GM12875 (cell line): ENCODE data around the gene KLHDC9.

Experiments used
- H3K4me3 ChIP-seq: one replicate; pipeline ENCODE4 v1.5.1; 2011; ENCODE audit warnings: low read depth, low read length, control low read depth
- TF ChIP-seq, protein P1 (sequence below): IDR thresholded peaks from 2 replicates; pipeline ENCODE4 v1.5.1; 2011; ENCODE audit warnings: low read depth, mild to moderate bottlenecking, control low read depth, inconsistent platforms, low read length, moderate library complexity, borderline replicate concordance; ENCODE audit not compliant: insufficient read depth

KLHDC9 gene

GRCh38 chr1:161098210-161099068 is at the start of gene KLHDC9:
KLHDC9 (plus strand) TSS chr1:161098361; CDS start chr1:161098536, 175 bp downstream.
- H3K4me3 ChIP-seq: peak within 1 kb of the TSS; percentile 88

GRCh38 chr1:161048949-161049722 is 49.0 kb upstream of the KLHDC9 start:
- TF ChIP-seq, protein P1, sequence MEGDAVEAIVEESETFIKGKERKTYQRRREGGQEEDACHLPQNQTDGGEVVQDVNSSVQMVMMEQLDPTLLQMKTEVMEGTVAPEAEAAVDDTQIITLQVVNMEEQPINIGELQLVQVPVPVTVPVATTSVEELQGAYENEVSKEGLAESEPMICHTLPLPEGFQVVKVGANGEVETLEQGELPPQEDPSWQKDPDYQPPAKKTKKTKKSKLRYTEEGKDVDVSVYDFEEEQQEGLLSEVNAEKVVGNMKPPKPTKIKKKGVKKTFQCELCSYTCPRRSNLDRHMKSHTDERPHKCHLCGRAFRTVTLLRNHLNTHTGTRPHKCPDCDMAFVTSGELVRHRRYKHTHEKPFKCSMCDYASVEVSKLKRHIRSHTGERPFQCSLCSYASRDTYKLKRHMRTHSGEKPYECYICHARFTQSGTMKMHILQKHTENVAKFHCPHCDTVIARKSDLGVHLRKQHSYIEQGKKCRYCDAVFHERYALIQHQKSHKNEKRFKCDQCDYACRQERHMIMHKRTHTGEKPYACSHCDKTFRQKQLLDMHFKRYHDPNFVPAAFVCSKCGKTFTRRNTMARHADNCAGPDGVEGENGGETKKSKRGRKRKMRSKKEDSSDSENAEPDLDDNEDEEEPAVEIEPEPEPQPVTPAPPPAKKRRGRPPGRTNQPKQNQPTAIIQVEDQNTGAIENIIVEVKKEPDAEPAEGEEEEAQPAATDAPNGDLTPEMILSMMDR: no peak
- H3K4me3 ChIP-seq: no peak overlapping the region

More at GRCh38 chr1:161098210-161099068, at the start of gene KLHDC9:
- TF ChIP-seq, protein P1: 0 out of 2 replicates have a peak, but pooled peaks have one; percentile 22

DNA sequence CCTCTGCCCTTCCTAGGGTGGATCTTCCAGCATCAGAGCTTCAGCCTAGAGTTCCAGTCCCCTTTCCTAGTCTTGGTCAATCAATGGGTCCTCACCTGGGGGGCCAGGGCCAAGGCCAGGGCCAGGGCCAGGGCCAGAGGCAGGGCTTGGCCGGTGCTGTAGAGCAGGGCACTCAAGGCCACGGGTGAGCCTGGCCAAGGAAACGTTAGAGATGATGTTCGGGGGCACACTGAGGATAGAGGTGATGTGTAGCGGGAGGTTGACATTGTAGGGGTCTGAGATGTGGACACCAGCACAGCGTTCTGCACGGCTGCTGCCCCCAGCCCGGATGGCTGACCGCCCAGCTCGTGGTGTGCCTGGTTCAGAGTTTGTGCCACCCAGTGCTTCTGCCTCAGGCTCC is 46.9 kb upstream of the KLHDC9 start:
- H3K4me3 ChIP-seq: no peak overlapping the region
- TF ChIP-seq, protein P1: no peak

DNA sequence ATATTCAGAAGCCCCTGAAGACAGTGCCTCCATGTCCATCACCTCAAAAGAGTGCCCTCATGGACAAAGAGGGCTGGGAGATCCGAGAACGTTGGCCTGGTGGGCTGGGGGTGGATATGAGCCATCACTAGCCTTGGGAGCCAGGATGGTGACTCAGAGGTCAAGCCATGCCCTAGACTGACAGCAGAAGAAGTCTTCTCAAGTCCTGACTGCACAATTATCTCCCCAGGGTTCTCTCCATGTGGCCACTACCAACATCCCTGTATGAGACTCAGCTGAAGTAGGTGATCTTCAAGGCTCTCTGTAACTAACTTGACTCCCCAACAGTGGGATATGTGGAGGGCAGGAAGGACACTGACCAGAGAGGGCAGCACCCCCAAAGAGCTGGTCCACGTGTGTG is 45.3 kb upstream of the KLHDC9 start:
- TF ChIP-seq, protein P1: no peak

DNA sequence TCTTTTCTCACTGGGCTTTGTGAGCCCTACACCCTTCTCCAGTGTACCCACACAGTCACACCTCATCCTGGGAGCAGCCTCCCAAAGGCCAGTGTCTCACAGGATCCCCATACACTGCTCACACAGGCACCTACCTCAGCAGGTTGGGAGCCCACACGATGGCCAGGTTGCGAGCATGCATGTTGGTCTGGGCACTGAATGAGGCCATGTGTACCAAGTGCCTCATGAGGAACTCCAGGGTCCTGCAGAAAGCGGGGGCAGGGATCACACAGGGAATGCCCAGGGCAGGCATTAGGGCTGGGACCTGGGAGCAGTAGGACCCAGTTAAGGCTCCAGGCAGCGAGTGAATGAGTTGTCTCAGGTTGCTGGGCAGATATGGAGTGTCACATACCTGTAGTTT is 43.9 kb upstream of the KLHDC9 start:
- TF ChIP-seq, protein P1: no peak
- no peak overlapping the region for H3K4me3 ChIP-seq

More for the DNA sequence above, 45.3 kb upstream of the KLHDC9 start:
- H3K4me3 ChIP-seq: no peak overlapping the region

DNA sequence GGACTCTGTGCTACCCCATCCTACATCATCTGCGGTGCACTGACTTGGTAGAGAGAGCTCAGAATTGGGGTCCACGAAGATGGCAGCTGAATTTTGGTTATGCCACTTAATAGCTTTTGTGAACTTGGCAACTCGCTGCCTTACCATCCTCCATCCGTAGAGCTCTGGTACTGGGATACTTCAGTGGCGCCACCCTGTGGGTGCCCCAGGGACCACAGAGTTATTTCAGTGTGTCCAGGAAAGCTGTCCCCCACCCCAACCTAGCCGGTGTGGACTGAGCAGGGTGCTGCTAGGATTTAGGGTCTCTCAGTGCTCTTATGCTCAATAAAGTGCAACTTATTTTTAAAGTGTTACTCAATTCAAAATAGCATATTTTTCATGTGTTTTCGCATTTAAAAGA is 43.4 kb upstream of the KLHDC9 start:
- H3K4me3 ChIP-seq: no peak overlapping the region
- TF ChIP-seq, protein P1: 0 out of 2 replicates have a peak, but pooled peaks have one; percentile 21
